Skeletal muscle tissue (tissue), 4 donors: ENCODE data around the gene ANXA3. TPM values are rescaled to one million over a fixed set of nuclear protein-coding genes. Genes with fewer than 3 reads are reported as not detected.

Experiments
- H3K27ac ChIP-seq: one replicate; pipeline ENCODE4 v1.7.0; 2013; ENCODE audit warnings: mild to moderate bottlenecking, low read depth, low read length, inconsistent platforms
- H3K27me3 ChIP-seq, 3 donors: one replicate each; pipeline ENCODE4 v1.7.0; 2013; ENCODE audit warnings: low read length in 3 of 3; ENCODE audit not compliant: control insufficient read depth in 3 of 3, insufficient read depth in 3 of 3
- H3K36me3 ChIP-seq, 3 donors: one replicate each; pipeline ENCODE4 v1.7.0; 2013; ENCODE audit warnings: low read length in 3 of 3; ENCODE audit not compliant: control insufficient read depth in 3 of 3, insufficient read depth in 3 of 3
- H3K4me1 ChIP-seq, 3 donors: one replicate each; pipeline ENCODE4 v1.7.0; 2013; ENCODE audit warnings: low read length in 3 of 3, mild to moderate bottlenecking in 3 of 3; ENCODE audit not compliant: control insufficient read depth in 3 of 3, insufficient read depth in 3 of 3
- H3K4me3 ChIP-seq, 3 donors: one replicate each; pipeline ENCODE4 v1.7.0; 2013; ENCODE audit warnings: low read length in 3 of 3
- H3K9ac ChIP-seq, 3 donors: one replicate each; pipeline ENCODE4 v1.7.0; 2013; ENCODE audit warnings: low read length in 3 of 3, mild to moderate bottlenecking in 3 of 3, moderate library complexity in 2 of 3, low read depth in 1 of 3
- H3K9me3 ChIP-seq, 3 donors: one replicate each; pipeline ENCODE4 v1.7.0; 2013; ENCODE audit warnings: low read length in 3 of 3; ENCODE audit not compliant: control insufficient read depth in 3 of 3
- total RNA-seq: library from RNA; depleted of rRNA; stranded (reverse); fragments of >200 nt; gene quantifications from one replicate; pipeline ENCODE4 v1.2.3, GENCODE V29; 2014
- donor health status: Osteomylitis.

The ANXA3 gene
- total RNA-seq, 1 donor from 2014 or later: 14.6 TPM

DNA sequence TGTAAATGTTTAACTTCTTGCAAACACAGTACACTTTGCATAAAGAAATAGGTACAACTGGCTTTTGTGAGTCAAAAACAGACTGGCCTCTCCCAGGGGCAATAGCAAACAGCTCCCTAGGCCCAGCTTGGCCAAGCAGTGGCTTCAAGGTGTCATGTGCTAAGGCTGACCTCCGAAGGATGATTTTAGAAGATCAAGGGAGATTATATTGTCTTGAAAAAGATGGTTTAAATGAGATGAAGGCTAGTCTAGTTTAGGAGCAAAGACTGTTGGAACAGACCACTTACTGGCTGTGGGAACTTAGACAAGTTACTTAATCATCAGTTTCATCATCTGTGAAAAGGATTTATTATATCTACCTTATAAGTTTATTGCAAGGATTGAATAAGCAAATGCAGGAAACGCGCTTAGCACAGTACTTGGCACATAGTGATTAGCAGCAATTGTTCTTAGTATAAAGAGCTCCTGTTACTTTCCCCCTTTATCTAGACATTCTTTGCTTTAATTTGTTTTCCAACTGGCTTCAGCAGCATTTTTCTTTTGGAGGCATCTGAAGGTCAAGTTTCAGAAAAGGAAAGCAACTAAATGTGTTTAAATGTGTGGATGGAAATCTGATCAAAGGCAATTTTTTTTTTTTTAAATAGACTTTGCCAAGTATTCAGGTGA is 17.2 kb downstream of the ANXA3 start:
- Histone ChIP-seq H3K9ac (no peak overlapping the region), H3K4me1 (peaks cover 0 to 3% (median 0%) of the 10 kb centered on the region in 3 donors), H3K27ac (no peak overlapping the region), H3K36me3 (no peaks in the 10 kb centered on the region), H3K9me3 (no peaks in the 10 kb centered on the region), H3K27me3 (no peaks in the 10 kb centered on the region), H3K4me3 (no peak overlapping the region)

DNA sequence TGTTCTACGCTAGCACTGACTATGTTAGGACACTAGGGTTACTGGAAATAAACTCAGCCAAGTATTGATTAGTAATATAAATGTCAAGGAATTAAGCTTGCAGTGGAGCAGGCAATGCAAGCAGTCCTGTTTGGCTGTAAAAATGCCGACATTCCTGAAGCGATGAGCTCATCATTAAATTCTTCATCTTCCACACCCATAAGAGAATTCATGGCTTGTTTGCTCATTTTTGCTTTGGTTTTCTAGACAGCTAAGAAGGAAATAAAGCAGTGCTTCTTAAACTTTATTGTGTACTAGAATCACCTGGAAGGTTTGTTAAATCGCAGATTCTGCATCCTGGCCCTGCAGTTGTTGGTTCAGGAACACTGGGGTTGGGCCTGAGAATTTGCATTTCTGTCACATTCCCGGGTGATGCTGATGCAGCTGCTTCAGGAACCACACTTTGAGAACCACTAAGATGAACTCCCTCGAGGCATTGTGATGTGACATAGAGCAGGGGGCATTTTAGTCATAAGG is 17.8 kb downstream of the ANXA3 start:
- Histone ChIP-seq H3K9me3 (no peaks in the 10 kb centered on the region), H3K36me3 (no peaks in the 10 kb centered on the region), H3K4me1 (peaks cover 0 to 3% (median 0%) of the 10 kb centered on the region in 3 donors), H3K27me3 (no peaks in the 10 kb centered on the region), H3K4me3 (peak overlapping the region in 1 of 3 donors; percentile 7), H3K9ac (no peak overlapping the region), H3K27ac (no peak overlapping the region)

- no peak overlapping the region for H3K9ac ChIP-seq
- H3K36me3 ChIP-seq: no peaks in the 10 kb centered on the region
- H3K4me1 ChIP-seq: peaks cover 0 to 3% (median 0%) of the 10 kb centered on the region in 3 donors
- H3K27ac ChIP-seq: no peak overlapping the region
- H3K27me3 ChIP-seq: no peaks in the 10 kb centered on the region
- no peak overlapping the region for H3K4me3 ChIP-seq
- no peaks in the 10 kb centered on the region for H3K9me3 ChIP-seq
Measured at GRCh38 chr4:78570117-78570516, 18.5 kb downstream of the ANXA3 start.

DNA sequence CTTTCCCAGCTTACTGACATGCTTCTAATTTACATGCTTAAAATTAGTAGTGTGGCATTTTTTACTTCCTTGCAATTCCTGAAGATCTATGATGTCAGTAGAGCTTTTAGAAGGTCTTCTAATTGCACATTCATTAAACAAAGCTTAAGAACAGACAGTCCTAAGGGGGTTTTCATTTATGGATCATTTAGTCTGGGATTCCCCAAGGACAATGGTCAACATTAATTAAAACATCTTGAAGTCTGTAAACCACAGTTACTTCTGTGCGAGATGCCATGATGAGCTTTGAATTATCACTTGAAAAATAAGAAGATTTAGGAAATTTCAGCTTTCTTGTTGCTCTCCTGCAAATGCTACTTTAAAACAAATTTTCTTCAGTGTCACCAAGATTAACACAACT is 20.2 kb downstream of the ANXA3 start:
- no peaks in the 10 kb centered on the region for H3K27me3 ChIP-seq
- no peak overlapping the region for H3K4me3 ChIP-seq
- no peak overlapping the region for H3K9ac ChIP-seq
- no peak overlapping the region for H3K27ac ChIP-seq
- H3K36me3 ChIP-seq: no peaks in the 10 kb centered on the region
- no peaks in the 10 kb centered on the region for H3K9me3 ChIP-seq
- peaks cover 0 to 3% (median 0%) of the 10 kb centered on the region in 3 donors for H3K4me1 ChIP-seq

GRCh38 chr4:78578674-78579425 is 27.3 kb downstream of the ANXA3 start:
- no peak overlapping the region for H3K9ac ChIP-seq
- no peaks in the 10 kb centered on the region for H3K9me3 ChIP-seq
- H3K4me3 ChIP-seq: no peak overlapping the region
- H3K4me1 ChIP-seq: no peaks in the 10 kb centered on the region
- no peaks in the 10 kb centered on the region for H3K27me3 ChIP-seq
- H3K27ac ChIP-seq: no peak overlapping the region
- H3K36me3 ChIP-seq: no peaks in the 10 kb centered on the region

DNA sequence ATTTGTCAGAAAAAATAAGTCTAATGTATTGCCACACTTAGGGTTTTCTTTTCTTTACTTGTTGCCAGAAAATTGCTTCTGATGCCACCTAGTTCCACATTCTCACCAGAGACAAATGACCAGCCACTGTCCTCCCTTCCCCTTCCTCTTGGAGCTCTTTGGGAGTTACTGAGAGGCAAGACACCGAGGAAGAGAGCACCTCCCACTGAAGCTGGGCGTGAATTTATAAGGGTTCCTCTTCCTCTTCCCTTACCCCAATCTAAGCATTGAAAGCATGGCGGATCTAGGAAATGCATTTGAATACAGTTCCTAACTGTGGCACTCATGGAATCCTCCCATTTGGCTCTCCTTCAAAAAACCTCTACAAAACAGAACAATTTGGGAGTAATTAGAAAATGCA is 30.0 kb downstream of the ANXA3 start:
- no peaks in the 10 kb centered on the region for H3K4me1 ChIP-seq
- no peak overlapping the region for H3K27ac ChIP-seq
- H3K9me3 ChIP-seq: no peaks in the 10 kb centered on the region
- H3K36me3 ChIP-seq: no peaks in the 10 kb centered on the region
- no peak overlapping the region for H3K9ac ChIP-seq
- no peak overlapping the region for H3K4me3 ChIP-seq
- H3K27me3 ChIP-seq: no peaks in the 10 kb centered on the region

DNA sequence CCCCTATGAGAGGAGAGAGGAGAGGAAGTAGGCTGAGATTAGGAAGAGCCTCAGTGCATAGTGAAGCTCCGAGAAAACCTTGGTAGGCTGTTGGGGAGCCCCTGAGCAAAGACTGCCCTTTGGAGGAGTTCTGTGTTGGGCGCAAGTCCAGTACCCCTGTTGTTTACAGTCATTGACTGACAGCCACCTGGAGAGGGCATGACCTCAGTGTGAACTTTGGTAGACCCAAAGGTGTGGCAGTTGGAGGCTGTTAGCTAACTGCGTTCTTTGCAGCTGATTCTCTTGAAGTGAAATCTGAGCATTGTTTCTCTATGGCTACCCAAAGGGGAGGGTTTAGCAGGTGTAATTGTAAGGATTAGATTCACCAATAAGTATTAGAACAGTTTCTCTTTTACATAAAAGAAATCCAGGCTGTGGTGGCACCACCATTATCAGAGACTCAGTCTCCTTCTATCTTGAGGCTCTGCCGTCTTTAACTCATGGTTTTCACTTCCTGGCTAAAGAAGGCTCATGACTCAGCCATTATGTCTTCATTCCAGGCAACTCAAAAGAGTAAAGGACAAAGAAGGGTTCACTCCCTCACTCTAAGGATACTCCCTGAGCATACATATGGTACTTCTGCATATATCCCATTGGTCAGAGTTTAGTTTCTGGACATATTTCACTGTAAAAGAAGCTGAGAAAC is 33.4 kb downstream of the ANXA3 start:
- H3K9me3 ChIP-seq: no peaks in the 10 kb centered on the region
- no peak overlapping the region for H3K27ac ChIP-seq
- H3K36me3 ChIP-seq: no peaks in the 10 kb centered on the region
- H3K4me1 ChIP-seq: no peaks in the 10 kb centered on the region
- H3K27me3 ChIP-seq: no peaks in the 10 kb centered on the region
- no peak overlapping the region for H3K4me3 ChIP-seq
- no peak overlapping the region for H3K9ac ChIP-seq

- no peaks in the 10 kb centered on the region for H3K27me3 ChIP-seq
- no peaks in the 10 kb centered on the region for H3K4me1 ChIP-seq
- no peaks in the 10 kb centered on the region for H3K36me3 ChIP-seq
- no peak overlapping the region for H3K27ac ChIP-seq
- H3K9me3 ChIP-seq: no peaks in the 10 kb centered on the region
- H3K9ac ChIP-seq: no peak overlapping the region
- no peak overlapping the region for H3K4me3 ChIP-seq
Measured at GRCh38 chr4:78585633-78586032, 34.1 kb downstream of the ANXA3 start.

- Histone ChIP-seq H3K27me3 (no peaks in the 10 kb centered on the region), H3K27ac (no peak overlapping the region), H3K9ac (no peak overlapping the region), H3K4me1 (peaks cover 0 to 5% (median 4%) of the 10 kb centered on the region in 3 donors), H3K36me3 (no peaks in the 10 kb centered on the region), H3K4me3 (no peak overlapping the region), H3K9me3 (no peaks in the 10 kb centered on the region)
Measured at GRCh38 chr4:78588894-78589545, 37.5 kb downstream of the ANXA3 start.
